HUES6 (cell line): ENCODE results near the gene RGS13.

Experiments used
- H3K27ac ChIP-seq: 2 replicates; pipeline ENCODE4 v1.7.0; 2013; ENCODE audit warnings: low read depth, mild to moderate bottlenecking, low read length, inconsistent platforms
- H3K27me3 ChIP-seq: 2 replicates; pipeline ENCODE4 v1.6.1; 2013; ENCODE audit warnings: low read length; ENCODE audit not compliant: control insufficient read depth, insufficient read depth
- H3K36me3 ChIP-seq: 2 replicates; pipeline ENCODE4 v1.6.1; 2013; ENCODE audit warnings: low read length; ENCODE audit not compliant: control insufficient read depth, insufficient read depth
- H3K4me1 ChIP-seq: 2 replicates; pipeline ENCODE4 v1.6.1; 2013; ENCODE audit warnings: low read length; ENCODE audit not compliant: control insufficient read depth, insufficient read depth
- H3K4me3 ChIP-seq: 2 replicates; pipeline ENCODE4 v1.5.1; 2013; ENCODE audit warnings: low read depth, low read length
- H3K9ac ChIP-seq: one replicate; pipeline ENCODE4 v1.6.1; 2013; ENCODE audit warnings: mild to moderate bottlenecking, low read length
- H3K9me3 ChIP-seq: 2 replicates; pipeline ENCODE4 v1.6.1; 2013; ENCODE audit warnings: low read depth, low read length; ENCODE audit not compliant: control insufficient read depth, insufficient read depth

The RGS13 gene

DNA sequence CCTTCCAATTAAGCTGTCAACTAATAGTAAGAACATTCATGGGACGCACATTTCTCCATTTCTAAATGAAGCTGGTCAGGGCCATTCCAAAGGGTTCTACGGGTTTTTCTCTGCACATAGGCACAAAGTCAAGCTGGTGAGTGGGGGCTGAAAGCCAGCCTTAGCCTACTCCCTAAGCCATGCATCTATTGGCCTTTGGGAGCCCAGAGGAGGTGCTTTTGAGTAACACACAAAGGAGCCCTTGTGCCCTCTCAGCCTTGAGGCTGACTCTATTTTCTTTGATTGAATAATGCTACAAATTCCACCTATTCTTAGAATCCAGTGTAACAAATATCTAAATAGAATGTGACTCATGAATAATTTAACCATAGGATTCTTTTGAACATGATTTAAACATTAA is 73.6 kb downstream of the RGS13 start:
- Histone ChIP-seq H3K9ac (no peak overlapping the region), H3K27me3 (no peaks in the 10 kb centered on the region), H3K4me1 (no peaks in the 10 kb centered on the region), H3K27ac (no peak overlapping the region), H3K4me3 (no peak overlapping the region), H3K9me3 (no peaks in the 10 kb centered on the region), H3K36me3 (no peaks in the 10 kb centered on the region)
